Frontal cortex (tissue), 4 donors: ENCODE measurements around the gene TMC7. TPM values are rescaled to one million over a fixed set of nuclear protein-coding genes. Genes with fewer than 3 reads are reported as not detected.

ENCODE experiments used
- DNase-seq, 2 donors: peaks; one replicate each; pipeline ENCODE4 v3.0.0; 2012; ENCODE audit warnings: low spot score in 2 of 2
- FAIRE-seq: peaks from 2 replicates; lab custom pipeline; 2012; peaks lifted over from hg19 to GRCh38; lab: Jason Lieb, UNC
- small RNA-seq: library from RNA; depleted of rRNA; stranded (forward); fragments of <200 nt; gene quantifications from one replicate; pipeline ENCODE3, GENCODE V24; 2014
- total RNA-seq: library from RNA; depleted of rRNA; stranded (reverse); fragments of >200 nt; gene quantifications from one replicate; pipeline ENCODE4 v1.2.3, GENCODE V29; 2014
- donor health status: control.
- donor health status: control.
- donor health status: control.

TMC7 gene
- total RNA-seq, 1 donor from 2014 or later: 3.3 TPM

DNA sequence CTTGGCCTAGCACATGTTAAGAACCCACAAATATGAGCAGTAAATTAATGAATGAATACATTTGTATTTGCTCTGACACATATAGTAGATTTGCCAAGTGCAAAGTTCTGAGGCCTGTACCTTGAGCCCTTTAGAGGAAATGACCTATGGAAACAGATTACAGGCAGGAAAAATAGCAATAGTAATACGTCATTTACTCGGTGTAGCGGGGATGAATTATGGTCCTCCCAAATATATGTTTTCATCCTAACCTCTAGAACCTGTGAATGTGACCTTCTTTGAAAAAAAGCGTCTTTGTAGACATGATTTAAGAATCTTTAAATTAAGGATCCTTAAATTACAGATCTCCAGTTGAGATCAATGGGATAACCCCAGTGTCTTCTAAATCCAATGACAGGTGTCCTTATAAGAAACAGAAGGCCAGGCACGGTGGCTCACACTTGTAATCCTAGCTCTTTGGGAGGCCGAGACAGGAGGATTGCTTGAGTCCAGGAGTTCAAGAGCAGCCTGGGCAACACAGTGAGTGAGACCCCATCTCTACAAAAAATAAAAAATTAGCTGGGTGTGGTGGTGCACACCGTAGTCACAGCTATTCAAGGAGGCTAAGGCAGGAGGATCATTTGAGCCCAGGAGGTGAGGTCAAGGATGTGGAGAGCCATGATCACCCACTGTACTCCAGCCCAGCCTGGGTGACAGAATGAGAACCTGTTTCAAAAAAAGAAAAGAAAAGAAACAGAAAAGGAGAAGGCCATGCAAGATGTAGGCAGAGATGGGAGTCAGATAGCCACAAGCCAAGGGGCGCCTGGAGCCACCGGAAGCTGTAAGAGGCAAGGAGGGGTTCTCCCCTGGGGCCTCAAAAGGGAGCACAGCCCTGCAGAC lies 124.9 kb downstream of the TMC7 start:
- no peak for DNase-seq
- FAIRE-seq: no peak

DNA sequence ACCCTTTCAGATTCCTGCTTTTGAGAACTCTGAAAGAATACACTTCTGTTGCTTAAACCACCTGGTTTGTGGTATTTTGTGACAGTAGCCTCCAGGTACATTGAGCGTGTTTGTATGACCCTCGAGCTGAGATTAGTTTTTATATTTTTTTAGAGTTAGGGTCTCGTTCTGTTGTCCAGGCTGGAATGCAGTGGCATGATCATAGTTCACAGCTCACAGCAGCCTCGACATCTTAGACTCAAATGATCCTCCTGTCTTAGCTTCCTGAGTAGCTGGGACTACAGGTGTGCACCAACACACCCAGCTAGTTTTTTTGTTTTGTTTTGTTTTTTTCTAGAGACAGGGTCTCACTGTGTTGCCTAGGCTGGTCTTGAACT lies 125.5 kb downstream of the TMC7 start:
- FAIRE-seq (no peak), DNase-seq (no peak)

DNA sequence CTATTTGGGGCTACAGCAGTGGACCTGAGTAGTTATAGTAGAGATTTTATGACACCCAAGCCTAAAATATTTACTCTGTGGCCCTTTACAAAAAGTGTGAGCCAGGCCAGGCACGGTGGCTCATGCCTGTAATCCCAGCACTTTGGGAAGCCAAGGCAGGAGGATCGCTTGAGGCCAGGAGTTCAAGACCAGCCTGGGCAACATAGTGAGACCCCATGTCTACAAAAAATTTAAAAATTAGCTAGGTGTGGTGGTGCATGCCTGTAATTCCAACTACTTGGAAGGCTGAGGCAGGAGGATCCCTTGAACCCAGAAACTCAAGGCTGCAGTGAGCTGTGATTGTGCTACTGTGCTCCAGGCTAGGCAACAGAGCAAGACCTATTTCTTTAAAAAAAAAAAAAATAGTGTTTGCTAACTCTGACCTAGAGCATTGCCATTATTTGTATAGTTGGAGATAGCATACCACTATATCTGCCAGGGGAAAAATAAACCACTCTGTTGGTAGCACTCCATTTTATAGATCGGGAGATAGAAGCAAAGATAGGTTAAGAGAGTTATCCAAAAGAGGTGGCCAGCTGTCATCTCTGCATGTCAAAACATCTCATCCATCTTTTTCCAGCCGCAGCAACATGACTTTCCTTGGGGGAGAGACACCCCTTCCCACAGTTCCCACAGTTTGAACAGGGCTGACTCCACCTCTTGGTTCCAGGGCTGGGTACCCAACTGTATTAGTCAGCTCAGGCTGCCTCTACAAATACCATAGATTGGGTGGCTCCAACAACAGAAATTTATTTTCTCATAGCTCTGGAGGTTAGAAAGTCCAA lies 127.0 kb downstream of the TMC7 start:
- no peak for DNase-seq
- no peak for FAIRE-seq

DNA sequence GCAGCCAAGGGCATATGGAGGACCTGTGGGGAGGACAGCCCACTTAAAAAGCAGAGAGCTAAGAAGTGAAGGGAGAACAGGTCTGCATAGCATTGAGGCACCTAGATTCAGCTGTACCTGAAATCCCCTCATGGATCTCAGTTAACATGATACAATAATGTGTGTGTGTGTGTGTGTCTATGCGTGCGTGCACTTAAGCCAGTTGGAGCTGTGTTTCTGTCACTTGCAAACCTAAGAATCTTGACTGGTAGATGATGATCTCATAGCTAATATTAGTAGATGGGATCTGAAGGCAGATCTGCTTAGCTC lies 128.3 kb downstream of the TMC7 start:
- DNase-seq (no peak), FAIRE-seq (no peak)

Small RNAs within 50 kb of the gene (small RNA-seq; reads per million reads assigned to genes)
- not detected for gene RNU6-1340P

Other genes with a start within 250 kb of the TMC7 start
- 1,618 TPM for gene RPS15A, start 193.6 kb upstream of the TMC7 start, total RNA-seq
- 617 TPM for gene ARL6IP1, start 182.4 kb upstream of the TMC7 start, total RNA-seq
- gene SMG1, start 57.5 kb upstream of the TMC7 start, total RNA-seq: 89.3 TPM
- gene COQ7, start 83.7 kb downstream of the TMC7 start, total RNA-seq: 50.1 TPM
- 3.3 TPM for gene ITPRIPL2, start 130.0 kb downstream of the TMC7 start, total RNA-seq
- gene SYT17, start 184.3 kb downstream of the TMC7 start, total RNA-seq: 8.2 TPM